Endodermal cell (in vitro differentiated cells): ENCODE data around the gene CFL1. TPM values are rescaled to one million over a fixed set of nuclear protein-coding genes. Genes with fewer than 3 reads are reported as not detected.

ENCODE experiments used
- DNase-seq: peaks from one replicate; pipeline ENCODE4 v3.0.0-alpha.2; 2017
- H3K27ac ChIP-seq: 2 replicates; pipeline ENCODE4 v1.5.1; 2013; ENCODE audit warnings: mild to moderate bottlenecking, low read depth, low read length, moderate library complexity
- H3K27me3 ChIP-seq: 2 replicates; pipeline ENCODE4 v1.6.1; 2013; ENCODE audit warnings: mild to moderate bottlenecking, low read length, moderate library complexity; ENCODE audit not compliant: insufficient read depth, control insufficient read depth, poor library complexity, severe bottlenecking
- H3K36me3 ChIP-seq: 2 replicates; pipeline ENCODE4 v1.7.0; 2013; ENCODE audit warnings: mild to moderate bottlenecking, low read length, moderate library complexity; ENCODE audit not compliant: control insufficient read depth, insufficient read depth
- H3K4me1 ChIP-seq: one replicate; pipeline ENCODE4 v1.7.0; 2013; ENCODE audit warnings: low read length; ENCODE audit not compliant: control insufficient read depth, insufficient read depth
- H3K4me3 ChIP-seq: 2 replicates; pipeline ENCODE4 v1.5.1; 2013; ENCODE audit warnings: mild to moderate bottlenecking, low read length, moderate library complexity
- H3K9ac ChIP-seq: 2 replicates; pipeline ENCODE4 v1.6.1; 2013; ENCODE audit warnings: mild to moderate bottlenecking, low read length, moderate library complexity; ENCODE audit not compliant: poor library complexity, severe bottlenecking; ENCODE audit errors: extremely low read depth
- H3K9me3 ChIP-seq: 2 replicates; pipeline ENCODE4 v1.6.1; 2013; ENCODE audit warnings: mild to moderate bottlenecking, low read length, moderate library complexity; ENCODE audit not compliant: control insufficient read depth
- H3K27ac Mint-ChIP-seq: 2 replicates; pipeline ENCODE4 v1.8.0; 2020; ENCODE audit warnings: mixed read lengths
- H3K27me3 Mint-ChIP-seq: 2 replicates; pipeline ENCODE4 v1.8.0; 2021; ENCODE audit warnings: mild to moderate bottlenecking, mixed read lengths; ENCODE audit not compliant: insufficient read depth
- H3K36me3 Mint-ChIP-seq: 2 replicates; pipeline ENCODE4 v1.8.0; 2020; ENCODE audit warnings: low read depth, mixed read lengths
- H3K4me1 Mint-ChIP-seq: 2 replicates; pipeline ENCODE4 v1.8.0; 2020; ENCODE audit warnings: mixed read lengths
- H3K4me3 Mint-ChIP-seq: 2 replicates; pipeline ENCODE4 v1.8.0; 2020; ENCODE audit warnings: mild to moderate bottlenecking, moderate library complexity, mixed read lengths
- H3K9me3 Mint-ChIP-seq: 2 replicates; pipeline ENCODE4 v1.8.0; 2020; ENCODE audit warnings: mild to moderate bottlenecking, mixed read lengths
- WGBS, 2 experiments: methylation state at CpG; one replicate each; pipeline versions ENCODE4 v1.1.5 to v1.1.7; 2013; ENCODE audit warnings: missing lambda C conversion rate in 2 of 2, mixed read lengths in 1 of 2; ENCODE audit not compliant: insufficient coverage in 1 of 2, insufficient read length in 1 of 2; 5-methylcytosine and 5-hydroxymethylcytosine counted together
- total RNA-seq, 2 donors: library from RNA; stranded (reverse); fragmentation: NEBNext Ultra II Directional in 1 of 2; extraction: Animal tissue kit (Norgen Biotek cat#: 25700) in 1 of 2; gene quantifications; 2 replicates in 1 of 2; 3 replicates in 1 of 2; pipeline ENCODE4 v1.2.1, GENCODE V29; 2021
- TF ChIP-seq, protein P1 (sequence below): fragments of 200-600 bp; sonication (generic); conservative IDR thresholded peaks from 2 replicates; pipeline ENCODE4 v1.5.0; 2021; ENCODE audit warnings: antibody characterized with exemption, mild to moderate bottlenecking

The CFL1 gene
- total RNA-seq, 2 donors from 2014 or later = 1,218 to 1,284 TPM

DNA sequence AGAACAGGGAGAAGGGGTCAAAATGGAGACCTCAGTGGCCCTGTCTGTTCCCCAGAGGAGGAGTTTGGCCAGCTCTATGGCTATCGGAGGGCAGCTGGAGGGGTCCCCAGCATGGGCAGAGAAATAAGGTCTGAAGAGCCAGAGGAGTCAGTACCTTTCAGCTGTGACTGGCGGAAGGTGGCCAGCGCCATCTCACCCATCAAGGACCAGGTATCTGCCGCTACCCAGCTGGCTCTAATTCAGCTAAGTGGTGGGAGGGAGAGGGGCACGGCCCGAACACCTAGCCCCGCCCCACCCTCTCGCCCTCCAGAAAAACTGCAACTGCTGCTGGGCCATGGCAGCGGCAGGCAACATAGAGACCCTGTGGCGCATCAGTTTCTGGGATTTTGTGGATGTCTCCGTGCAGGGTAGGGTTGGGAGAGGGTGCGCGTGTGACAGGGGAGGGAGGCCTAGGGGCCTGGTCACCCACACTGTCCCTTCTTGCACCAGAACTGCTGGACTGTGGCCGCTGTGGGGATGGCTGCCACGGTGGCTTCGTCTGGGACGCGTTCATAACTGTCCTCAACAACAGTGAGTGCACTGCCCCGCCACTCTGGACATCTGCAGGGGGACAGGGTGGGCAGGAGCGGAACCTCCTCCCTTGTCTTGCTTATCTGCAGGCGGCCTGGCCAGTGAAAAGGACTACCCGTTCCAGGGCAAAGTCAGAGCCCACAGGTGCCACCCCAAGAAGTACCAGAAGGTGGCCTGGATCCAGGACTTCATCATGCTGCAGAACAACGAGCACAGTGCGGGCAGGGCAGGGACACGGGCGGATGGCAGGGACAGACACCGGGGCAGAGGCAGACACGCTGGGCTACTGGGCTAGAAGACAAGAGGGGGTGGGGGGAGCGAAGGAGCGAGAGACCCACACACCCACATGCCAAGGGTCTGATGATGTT is 24.4 kb upstream of the CFL1 start:
- WGBS, 2 experiments = 95% methylated on average over 23 to 29 of the region's 30 CpGs
- H3K27ac Mint-ChIP-seq = no peak overlapping the region
- Histone ChIP-seq H3K9me3 (no peaks in the 10 kb centered on the region), H3K4me3 (no peak overlapping the region), H3K27ac (no peak overlapping the region), H3K27me3 (no peaks in the 10 kb centered on the region), H3K4me1 (no peaks in the 10 kb centered on the region), H3K9ac (no peak overlapping the region), H3K36me3 (peaks cover 39% of the 10 kb centered on the region)
- H3K9me3 Mint-ChIP-seq = no peaks in the 10 kb centered on the region
- peaks cover 12% of the 10 kb centered on the region for H3K4me1 Mint-ChIP-seq
- TF ChIP-seq, protein P1, sequence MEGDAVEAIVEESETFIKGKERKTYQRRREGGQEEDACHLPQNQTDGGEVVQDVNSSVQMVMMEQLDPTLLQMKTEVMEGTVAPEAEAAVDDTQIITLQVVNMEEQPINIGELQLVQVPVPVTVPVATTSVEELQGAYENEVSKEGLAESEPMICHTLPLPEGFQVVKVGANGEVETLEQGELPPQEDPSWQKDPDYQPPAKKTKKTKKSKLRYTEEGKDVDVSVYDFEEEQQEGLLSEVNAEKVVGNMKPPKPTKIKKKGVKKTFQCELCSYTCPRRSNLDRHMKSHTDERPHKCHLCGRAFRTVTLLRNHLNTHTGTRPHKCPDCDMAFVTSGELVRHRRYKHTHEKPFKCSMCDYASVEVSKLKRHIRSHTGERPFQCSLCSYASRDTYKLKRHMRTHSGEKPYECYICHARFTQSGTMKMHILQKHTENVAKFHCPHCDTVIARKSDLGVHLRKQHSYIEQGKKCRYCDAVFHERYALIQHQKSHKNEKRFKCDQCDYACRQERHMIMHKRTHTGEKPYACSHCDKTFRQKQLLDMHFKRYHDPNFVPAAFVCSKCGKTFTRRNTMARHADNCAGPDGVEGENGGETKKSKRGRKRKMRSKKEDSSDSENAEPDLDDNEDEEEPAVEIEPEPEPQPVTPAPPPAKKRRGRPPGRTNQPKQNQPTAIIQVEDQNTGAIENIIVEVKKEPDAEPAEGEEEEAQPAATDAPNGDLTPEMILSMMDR = no peak
- H3K4me3 Mint-ChIP-seq = no peak overlapping the region
- H3K36me3 Mint-ChIP-seq = peaks cover 44% of the 10 kb centered on the region
- peaks cover 5% of the 10 kb centered on the region for H3K27me3 Mint-ChIP-seq
- DNase-seq = no peak

DNA sequence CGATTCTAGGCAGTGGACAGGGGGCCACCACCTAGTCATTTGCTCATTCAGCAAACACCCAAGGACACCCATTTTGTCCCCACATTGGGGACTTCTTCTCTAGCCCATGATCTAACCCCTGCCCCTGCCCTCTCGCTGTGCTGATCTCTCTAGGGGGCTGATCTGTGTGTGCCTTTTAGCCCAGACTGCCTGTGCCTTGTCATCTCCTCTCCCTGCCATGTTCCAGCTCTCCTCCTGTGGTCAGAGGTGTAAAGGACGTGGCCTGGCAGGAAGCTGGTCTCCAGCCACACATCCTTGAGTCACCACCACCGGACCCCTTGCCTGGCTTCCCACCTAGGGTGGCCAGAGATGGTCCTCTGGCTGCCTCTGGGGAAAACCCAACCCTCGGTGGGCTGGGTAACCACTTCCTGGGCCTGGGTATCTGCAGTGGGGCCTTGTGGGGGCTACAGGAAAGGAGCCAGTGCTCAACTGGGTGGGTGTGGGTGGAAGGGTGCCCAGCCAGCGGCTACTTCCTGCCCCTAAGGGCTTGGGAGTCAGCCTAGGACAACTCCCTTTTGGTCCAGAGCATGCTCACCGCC is 23.0 kb upstream of the CFL1 start:
- 93 to 98% methylated on average over 4 to 7 of the region's 7 CpGs for WGBS, 2 experiments
- DNase-seq = no peak
- H3K36me3 Mint-ChIP-seq = peaks cover 34% of the 10 kb centered on the region
- peaks cover 2% of the 10 kb centered on the region for H3K4me1 Mint-ChIP-seq
- H3K27ac ChIP-seq = no peak overlapping the region
- H3K27me3 Mint-ChIP-seq = peaks cover 8% of the 10 kb centered on the region
- no peak overlapping the region for H3K4me3 Mint-ChIP-seq
- H3K9me3 ChIP-seq = no peaks in the 10 kb centered on the region
- H3K9ac ChIP-seq = no peak overlapping the region
- no peak overlapping the region for H3K27ac Mint-ChIP-seq
- no peaks in the 10 kb centered on the region for H3K9me3 Mint-ChIP-seq
- peaks cover 35% of the 10 kb centered on the region for H3K36me3 ChIP-seq
- no peaks in the 10 kb centered on the region for H3K4me1 ChIP-seq
- no peak overlapping the region for H3K4me3 ChIP-seq
- TF ChIP-seq, protein P1 = no peak
- H3K27me3 ChIP-seq = no peaks in the 10 kb centered on the region

DNA sequence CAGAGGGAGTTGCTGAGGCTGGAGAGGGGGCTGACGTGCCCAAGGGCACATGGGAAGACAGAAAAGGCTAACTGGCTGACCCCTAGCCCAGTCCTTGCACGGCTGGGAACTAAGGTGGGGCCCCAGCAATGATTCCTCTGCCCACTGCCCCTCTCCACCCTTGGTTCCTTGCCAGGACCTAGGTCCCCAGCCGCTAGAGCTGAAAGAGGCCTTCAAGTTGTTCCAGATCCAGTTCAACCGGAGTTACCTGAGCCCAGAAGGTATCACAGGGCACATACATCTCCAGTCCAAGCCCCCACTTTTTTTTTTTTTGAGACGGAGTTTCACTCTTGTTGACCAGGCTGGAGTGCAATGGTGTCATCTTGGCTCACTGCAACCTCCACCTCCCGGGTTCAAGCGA is 22.0 kb upstream of the CFL1 start:
- H3K4me3 Mint-ChIP-seq = no peak overlapping the region

More for the DNA sequence above, 22.0 kb upstream of the CFL1 start:
- peaks cover 2% of the 10 kb centered on the region for H3K4me1 Mint-ChIP-seq
- Histone ChIP-seq H3K36me3 (peaks cover 26% of the 10 kb centered on the region), H3K27me3 (no peaks in the 10 kb centered on the region), H3K9me3 (no peaks in the 10 kb centered on the region), H3K27ac (no peak overlapping the region), H3K4me1 (no peaks in the 10 kb centered on the region), H3K4me3 (no peak overlapping the region), H3K9ac (no peak overlapping the region)
- no peak for DNase-seq
- peaks cover 8% of the 10 kb centered on the region for H3K27me3 Mint-ChIP-seq
- TF ChIP-seq, protein P1 = no peak
- H3K9me3 Mint-ChIP-seq = no peaks in the 10 kb centered on the region
- peaks cover 26% of the 10 kb centered on the region for H3K36me3 Mint-ChIP-seq
- H3K27ac Mint-ChIP-seq = no peak overlapping the region
- 93 to 100% methylated on average over 6 to 7 of the region's 7 CpGs for WGBS, 2 experiments
